Ishikawa (cell line): ENCODE measurements around the gene NDUFB6.

Source experiments
- CREB1 ChIP-seq: IDR thresholded peaks from 2 replicates; pipeline ENCODE4 v1.6.1; 2012; ENCODE audit warnings: low read depth
- EGR1 ChIP-seq: IDR thresholded peaks from 2 replicates; pipeline ENCODE4 v1.6.1; 2012
- EP300 ChIP-seq: IDR thresholded peaks from 2 replicates; pipeline ENCODE4 v1.6.1; 2012; ENCODE audit warnings: borderline replicate concordance
- FOXM1 ChIP-seq: IDR thresholded peaks from 2 replicates; pipeline ENCODE4 v1.6.1; 2012; ENCODE audit warnings: low read depth, borderline replicate concordance
- NFIC ChIP-seq: IDR thresholded peaks from 2 replicates; pipeline ENCODE4 v1.6.1; 2012
- TAF1 ChIP-seq: IDR thresholded peaks from 2 replicates; pipeline ENCODE4 v1.6.1; 2012; ENCODE audit warnings: low read depth, mild to moderate bottlenecking
- TCF12 ChIP-seq: IDR thresholded peaks from 2 replicates; pipeline ENCODE4 v1.6.1; 2012; ENCODE audit warnings: low read depth

DNA sequence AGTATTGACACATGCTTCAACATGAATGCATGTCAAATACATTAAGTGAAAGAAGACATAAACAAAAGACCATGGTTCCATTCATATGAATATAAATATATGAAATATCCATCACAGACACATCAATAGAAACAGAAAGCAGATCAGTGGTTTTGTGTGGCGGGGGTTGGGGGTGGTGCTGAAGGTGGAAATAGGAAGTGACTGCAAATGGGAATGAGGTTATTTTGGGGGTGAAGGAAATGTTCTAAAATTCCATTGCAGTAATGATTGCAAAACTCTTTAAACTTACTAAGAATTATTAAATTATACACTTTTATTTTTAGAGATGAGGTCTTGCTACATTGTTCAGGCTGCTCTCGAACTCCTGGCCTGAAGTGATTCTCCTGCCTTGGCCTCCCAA, 33.9 kb upstream of the NDUFB6 start:
- TF ChIP-seq NFIC (no peak), EP300 (no peak), EGR1 (no peak), TCF12 (no peak), CREB1 (no peak), FOXM1 (no peak), TAF1 (no peak)
